Stimulated activated CD4-positive, alpha-beta T cell treated with anti-CD3 and anti-CD28 coated beads, Interleukin-1b, Interleukin-23, amount 100 ng/mL, for 24 hours (primary cell): ENCODE measurements around the gene ZFX.

Experiments used
- DNase-seq, 4 experiments: peaks; one replicate each; pipeline ENCODE4 v3.0.0-alpha.2; 2020; ENCODE audit warnings: low read depth in 4 of 4, low spot score in 1 of 4

The ZFX gene

DNA sequence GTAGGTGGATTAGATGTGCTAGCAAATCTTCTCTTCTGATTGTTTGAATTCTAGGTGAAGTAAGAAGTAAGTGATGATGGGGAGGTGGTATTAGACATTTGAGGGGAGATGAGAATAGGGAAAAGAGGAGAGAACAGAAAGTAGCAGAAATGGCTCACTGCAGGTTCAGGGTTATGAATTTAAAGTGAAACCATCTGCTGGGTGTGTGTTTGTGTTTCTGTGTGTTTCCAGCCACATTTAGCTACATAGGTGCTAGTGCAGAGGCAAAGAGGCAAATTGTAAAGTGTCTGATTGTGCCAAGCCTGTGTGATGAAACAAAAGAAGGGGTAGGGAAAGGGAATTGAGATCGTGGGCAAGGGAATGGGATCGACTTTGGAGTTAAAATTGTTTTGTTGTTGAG lies 50.6 kb downstream of the ZFX start:
- DNase-seq = no peak

DNA sequence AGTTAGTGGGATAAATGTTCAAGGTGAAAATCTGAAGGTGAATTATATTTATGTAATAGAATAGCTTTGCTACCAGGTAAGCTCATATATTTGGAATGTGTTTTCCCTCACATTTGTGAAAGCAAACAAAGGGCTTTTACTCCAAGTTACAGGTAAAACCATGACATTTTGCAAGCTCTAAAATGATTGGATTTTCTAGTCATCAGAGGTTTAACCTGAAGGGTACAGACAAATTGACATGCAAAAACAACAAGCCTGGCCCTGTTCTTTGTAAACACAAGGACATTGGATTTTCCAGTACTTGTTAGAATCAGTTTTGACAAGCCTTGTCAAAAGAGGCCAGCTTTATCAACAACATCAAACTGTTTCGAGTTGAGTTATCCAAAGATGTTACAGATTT lies 51.7 kb downstream of the ZFX start:
- no peak for DNase-seq

DNA sequence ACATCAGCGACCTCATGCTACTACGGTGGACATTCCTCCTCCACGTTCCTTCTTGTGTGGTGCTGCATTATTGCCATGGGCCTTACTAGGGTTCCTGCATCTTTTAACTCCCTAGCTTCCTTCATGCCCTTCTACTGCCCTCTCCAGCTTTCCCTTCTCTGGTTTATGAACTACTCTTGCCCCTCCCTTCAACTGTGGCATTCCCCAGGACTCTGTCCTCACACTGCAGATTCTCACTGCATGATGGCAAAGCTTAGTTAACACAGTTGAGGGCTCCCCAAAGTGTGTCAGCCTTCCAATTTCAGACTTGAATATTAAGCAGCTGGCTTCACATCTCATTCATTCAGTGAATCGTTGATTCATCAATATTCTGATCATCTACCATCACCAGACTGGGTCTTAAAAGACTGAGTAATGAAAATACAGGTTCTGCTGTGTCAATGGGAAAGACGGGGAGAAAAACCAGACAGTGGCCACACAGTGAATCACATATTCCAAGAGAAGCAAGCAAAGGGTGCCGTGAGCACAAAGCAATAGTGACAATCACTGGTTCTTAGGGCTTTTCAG lies 53.0 kb downstream of the ZFX start:
- DNase-seq = no peak

DNA sequence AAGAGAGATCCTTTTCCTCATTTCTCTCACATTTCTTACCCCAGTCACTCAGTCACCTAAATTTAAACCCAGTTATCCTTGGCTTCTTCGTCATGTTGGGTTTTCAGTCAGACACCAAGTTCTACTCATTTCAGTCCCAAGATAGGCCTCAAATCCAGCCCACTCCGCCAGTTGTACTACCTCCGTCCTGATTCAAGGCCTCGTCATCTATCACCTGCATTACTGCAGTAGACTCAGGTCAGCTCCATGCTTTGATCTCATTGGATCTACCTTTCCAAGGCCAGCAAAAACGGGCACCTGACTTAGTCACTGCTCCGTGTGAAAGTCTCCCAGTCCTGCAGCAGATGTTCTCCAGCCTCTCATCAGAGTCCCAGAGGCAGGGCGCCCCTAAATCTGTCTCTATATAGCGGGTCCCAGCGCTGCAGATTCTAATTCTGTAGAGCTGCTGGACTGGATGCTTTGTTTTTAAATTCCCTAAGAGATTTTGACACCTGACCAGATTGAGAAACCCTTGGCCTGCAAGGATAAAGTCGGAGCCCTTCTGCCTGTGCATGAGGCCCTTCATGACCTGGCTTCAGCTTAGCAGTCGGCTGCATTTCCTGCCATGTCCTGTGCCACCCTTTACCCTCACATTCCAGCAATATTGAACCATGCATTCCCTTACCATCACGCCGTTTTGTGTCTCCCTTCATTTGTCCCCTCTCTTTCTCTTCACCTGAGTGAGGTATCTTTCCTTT lies 53.7 kb downstream of the ZFX start:
- no peak for DNase-seq

DNA sequence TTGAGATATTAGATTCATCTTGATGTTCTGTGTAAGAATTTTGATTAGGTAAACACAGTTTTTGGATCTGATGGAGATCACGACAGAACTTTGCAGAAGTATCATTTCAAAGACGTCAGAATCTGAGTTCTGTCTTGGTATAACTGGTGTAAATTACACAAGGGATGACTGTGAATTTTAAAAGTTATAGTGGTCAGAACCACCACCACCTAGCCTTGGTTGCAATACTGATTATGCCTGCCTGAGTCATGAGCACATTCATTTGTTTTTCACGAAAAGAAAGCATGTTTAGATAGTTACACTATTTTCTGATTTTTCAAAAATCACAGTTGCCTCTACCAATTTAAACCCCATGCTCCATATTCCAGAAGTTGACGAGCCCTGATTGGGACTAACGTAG lies 54.8 kb downstream of the ZFX start:
- DNase-seq = no peak

DNA sequence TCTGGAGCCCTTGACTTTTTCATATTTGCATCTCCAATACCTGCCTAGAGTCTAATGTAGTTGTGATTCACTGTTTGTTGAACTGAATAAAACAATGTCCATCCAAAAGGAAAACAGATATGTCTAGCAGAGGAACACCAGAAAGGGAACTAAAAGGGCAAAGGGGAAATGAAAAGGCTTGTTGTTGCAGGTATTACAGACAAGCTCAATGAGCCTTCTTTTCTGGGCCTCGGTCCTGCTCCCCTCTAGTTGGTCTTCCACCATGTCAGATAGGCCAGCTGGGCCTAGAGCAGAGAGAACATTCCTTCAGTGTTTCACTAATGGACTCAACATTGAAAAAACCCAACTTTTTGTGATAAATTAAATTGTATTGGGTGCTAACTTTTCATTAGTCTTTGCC lies 55.4 kb downstream of the ZFX start:
- DNase-seq = no peak

DNA sequence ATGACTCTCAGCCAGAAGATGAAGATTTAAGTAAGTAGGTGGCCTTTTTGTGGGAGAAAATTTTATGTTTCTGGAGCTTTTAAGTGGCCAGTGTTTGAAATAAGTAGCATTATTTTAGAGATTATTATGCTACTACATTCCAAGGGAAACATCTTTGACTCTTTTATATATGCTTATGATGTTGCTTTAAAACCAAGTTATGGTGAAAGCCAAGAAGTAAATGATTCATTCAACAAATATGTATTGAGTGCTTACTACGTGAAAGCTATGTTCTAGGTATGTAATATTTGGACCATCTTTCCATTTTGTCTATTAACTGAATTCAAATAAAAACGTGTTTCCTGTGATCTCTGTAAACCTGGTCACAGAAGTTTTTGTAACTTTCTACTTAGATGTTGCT lies 58.3 kb downstream of the ZFX start:
- no peak for DNase-seq

DNA sequence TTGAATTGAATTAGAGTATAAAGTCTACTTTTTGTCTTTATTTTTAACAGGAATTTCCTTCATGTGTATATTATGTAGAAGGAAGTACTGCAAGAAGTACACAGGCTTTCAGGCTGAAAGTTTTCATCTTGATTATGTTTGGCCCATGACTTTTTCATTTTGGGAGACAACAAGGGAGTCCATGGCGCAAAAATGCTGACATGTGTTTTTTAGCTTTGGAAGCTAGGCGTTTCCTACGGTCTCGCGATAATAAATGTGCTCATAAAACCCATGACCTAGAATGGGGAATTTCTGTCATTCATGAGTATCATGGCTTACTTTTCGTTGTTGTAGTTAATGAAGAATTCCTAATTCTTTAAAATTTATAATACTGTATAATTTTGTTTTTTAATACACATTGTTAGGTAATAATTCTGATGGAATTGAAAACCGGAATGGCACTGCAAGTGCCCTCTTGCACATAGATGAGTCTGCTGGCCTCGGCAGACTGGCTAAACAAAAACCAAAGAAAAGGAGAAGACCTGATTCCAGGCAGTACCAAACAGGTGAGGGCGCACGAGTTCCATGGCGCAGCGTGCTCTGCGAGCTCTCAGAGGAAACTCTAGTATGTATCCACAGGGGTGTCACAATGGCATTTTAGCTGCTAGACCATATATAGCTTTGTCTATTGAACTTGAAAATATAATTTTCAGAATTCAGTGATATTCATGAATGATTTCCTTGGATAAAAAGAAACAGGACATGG lies 59.1 kb downstream of the ZFX start:
- no peak for DNase-seq

DNA sequence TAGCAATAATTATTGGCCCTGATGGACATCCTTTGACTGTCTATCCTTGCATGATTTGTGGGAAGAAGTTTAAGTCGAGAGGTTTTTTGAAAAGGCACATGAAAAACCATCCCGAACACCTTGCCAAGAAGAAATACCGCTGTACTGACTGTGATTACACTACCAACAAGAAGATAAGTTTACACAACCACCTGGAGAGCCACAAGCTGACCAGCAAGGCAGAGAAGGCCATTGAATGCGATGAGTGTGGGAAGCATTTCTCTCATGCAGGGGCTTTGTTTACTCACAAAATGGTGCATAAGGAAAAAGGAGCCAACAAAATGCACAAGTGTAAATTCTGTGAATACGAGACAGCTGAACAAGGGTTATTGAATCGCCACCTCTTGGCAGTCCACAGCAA lies 60.7 kb downstream of the ZFX start:
- DNase-seq = no peak

DNA sequence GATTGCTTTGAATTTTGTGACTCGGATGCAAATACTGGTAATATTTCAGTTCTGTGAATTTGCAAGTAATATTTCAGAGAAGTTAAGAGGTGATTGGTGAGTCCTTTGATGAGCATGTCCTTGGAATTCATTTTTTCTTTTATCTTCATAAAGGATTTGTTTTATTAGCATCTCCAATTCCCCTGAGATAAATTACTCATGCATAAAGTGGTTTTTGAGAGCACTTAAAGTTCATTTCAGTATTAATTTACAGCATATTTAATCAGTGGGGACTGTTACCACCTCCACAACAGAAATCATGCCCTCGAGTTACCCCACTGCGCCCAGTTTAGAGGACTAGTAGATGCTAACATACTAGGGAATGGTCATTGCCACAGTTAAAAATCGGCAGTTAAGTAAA lies 65.0 kb downstream of the ZFX start:
- DNase-seq = no peak

DNA sequence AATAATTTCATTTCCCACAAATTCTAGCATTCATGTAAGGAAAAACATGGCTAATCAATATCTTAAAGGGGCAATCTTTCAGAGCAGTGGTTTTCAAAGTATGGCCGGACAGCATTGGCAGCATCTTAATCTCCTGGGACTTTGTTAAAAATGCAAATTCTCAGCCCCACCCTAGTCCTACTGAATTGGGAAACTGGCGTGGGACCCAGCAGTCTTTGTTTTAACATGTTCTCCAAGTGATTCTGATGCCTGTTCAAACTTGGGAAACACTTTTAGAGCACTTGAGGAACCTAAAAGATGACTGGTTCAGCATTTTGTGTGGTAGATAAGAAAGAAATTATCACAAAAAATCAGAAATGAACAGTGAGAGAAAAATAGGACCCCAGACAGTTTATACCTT lies 65.7 kb downstream of the ZFX start:
- DNase-seq = no peak

DNA sequence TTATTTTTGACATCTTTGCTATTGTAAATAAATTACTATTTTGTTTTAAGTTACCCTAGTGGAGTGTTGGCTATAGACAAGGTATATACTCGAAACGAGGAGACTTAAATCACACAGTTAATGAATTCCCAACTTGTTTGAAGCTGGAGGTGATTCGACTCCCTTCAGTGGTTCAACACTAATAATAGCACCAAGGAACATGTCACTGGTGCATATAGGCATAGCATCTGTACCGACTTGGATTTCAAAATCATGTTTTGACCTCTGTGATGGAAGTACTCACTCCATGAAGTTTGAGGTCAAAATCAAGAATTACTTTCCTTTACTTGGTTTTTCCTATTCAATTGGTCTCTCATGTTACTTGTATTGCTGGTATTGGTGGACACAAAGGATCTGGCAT lies 66.5 kb downstream of the ZFX start:
- no peak for DNase-seq

DNA sequence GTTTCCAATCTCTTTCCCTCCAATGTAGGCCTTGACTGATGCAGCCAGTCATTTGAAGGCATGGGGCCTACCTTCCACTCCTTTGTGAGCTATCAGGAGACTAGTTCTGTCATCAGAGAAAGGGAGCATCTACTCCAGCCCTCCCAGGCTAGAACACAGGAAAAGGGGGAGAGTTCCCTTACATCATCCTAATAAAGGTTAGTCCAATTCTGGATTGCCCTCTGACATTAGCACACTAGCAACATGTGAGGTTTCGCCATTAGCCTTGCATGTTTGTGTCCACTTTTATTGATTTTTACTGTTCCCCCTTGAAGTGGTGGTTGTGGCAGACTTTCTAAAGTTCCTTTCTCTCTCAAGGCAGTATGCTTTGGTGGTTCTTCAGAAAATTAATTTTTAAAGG lies 67.3 kb downstream of the ZFX start:
- no peak for DNase-seq

DNA sequence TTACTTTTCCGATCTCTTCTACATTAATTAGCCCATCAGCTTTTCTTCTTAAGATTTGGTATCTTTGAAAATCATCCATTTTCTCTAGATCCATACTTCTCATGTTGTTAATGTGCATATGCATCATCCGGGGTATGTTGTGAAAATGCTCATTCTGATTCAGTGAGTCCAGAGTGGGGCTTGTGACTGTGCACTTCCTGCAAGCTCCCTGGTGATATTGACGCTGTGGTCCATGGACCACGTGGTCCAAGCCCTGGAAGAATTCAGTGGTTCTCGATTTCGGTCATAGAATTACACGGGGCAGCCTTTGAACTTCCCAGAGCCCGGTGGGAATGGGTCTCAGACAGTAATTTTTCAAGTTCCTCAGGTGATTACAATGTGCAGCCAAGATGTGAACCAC lies 69.8 kb downstream of the ZFX start:
- no peak for DNase-seq

DNA sequence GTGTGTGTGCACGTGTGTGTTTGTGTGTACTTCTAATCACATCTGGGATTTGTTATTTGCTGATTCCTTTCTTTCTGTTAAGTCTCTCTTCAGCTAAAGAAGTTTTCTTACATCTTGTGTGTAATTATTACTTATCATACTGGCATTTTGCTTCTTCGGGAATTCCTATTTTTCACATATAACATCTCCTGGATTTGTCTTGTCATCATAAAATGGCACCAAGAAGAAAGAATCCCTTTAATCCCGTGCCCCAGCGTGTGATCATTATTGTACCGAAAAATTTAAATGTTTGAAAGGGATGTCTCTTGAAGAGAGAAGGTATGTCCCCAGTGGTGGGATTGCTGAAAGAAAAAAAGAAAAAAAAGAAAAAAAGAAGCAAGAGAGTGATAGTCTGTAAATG lies 72.3 kb downstream of the ZFX start:
- no peak for DNase-seq

DNA sequence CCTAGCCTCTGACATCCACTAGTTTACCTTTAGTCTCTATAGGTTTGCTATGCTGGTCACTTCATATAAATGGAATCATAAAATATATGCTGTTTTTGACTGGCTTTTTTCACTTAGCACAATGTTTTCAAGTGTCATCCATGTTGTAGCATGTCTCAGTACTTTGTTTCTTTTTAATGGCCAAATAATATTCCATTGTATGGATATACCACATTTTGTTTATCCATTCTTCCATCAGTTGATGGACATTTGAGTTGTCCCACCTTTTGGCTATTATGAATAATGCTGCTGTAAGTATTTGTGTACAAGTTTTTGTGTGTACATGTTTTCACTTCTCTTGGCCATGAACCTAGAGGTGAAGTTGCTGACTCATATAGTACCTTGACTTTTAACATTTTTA lies 75.7 kb downstream of the ZFX start:
- DNase-seq = no peak

DNA sequence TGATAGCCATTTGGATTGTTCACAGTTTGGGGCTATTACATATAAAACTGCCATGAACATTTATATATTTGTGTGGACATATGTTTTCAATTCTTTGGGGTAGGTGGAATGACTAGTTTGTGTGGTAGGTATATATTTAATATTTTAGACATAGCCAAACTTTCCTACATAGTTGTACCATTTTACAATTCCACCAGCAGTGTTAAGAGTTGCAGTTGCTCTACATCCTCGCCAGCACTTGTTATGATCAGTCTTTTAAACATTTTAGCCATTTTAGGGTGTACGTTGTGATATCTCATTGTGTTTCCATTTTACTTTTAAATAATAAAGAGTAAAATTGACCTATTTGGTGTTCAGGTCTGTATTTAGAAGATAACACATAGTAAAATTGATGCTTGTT lies 76.6 kb downstream of the ZFX start:
- DNase-seq = no peak

DNA sequence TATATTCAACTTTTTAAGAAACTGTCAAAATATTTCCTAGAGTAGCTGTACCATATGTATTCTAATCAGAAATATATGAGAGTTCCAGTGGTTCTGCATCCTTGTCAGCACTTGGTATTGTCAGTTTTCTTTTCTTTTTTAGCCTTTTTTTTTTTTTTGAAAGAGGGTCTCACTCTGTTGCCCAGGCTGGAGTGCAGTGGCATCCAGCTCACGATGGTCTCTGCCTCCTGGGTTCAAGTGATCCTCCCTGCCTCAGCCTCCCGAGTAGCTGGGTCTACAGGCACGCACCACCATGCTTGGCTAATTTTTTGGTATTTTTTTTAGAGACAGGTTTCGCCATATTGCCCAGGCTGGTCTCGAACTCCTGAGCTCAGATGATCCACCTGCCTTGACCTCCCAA lies 79.1 kb downstream of the ZFX start:
- no peak for DNase-seq

DNA sequence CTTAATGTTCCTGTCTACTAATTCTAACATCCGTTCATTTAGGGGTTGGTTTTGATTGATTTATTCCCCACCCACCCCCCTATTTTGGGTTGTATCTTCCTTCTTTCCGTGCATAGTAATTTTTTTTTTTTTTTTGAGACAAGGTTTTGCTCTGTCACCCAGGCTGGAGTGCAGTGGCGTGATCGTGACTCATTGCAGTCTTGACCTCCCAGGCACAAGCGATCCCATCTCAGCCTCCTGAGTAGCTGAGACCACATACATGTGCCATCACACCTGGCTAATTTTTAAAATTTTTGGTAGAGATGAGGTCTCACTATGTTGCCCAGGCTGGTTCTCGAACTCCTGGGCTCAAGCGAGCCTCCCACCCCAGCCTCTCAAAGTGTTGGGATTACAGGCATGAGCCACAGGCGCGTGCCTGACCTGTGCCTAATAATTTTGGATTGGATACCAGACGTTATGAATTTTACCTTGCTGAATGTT lies 79.9 kb downstream of the ZFX start:
- DNase-seq = no peak

DNA sequence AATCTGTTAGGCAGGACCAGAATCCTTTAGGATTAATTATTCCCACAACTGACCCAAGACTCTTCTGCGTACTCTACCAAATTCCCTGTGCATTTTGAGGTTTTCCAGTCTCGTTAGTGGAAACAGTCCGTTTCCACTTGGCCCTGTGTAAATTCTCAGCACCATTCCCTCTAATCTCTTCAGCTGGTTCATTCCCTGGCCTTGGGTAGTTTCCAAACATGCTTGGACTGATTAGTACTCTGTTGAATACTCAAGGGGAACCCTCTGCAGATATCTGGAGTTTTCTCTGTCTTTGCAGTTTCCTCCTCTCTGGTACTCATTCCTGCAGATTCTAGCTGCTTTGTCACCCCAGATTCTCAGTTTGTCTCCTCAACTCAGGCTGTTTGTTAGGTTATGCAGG lies 80.4 kb downstream of the ZFX start:
- no peak for DNase-seq

DNA sequence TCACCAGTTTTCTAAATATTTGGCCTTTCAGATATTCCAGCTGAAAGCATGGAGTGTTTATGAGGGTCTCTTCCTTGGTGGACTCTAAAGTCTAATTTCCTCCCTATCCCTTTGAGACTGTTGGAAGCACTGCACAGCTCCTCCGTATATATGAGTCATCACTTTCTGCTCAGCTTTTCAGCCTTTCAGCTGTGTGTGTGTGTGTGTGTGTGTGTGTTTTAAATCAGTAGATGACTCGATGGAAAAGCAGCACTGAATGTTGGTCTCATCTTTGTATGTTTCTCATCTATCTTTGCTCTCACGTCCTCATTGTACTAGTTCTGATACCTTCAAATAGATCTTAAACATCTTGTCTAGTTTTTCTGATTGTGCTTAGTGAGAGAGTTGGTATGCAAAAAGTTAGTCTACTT lies 81.6 kb downstream of the ZFX start:
- DNase-seq = no peak

DNA sequence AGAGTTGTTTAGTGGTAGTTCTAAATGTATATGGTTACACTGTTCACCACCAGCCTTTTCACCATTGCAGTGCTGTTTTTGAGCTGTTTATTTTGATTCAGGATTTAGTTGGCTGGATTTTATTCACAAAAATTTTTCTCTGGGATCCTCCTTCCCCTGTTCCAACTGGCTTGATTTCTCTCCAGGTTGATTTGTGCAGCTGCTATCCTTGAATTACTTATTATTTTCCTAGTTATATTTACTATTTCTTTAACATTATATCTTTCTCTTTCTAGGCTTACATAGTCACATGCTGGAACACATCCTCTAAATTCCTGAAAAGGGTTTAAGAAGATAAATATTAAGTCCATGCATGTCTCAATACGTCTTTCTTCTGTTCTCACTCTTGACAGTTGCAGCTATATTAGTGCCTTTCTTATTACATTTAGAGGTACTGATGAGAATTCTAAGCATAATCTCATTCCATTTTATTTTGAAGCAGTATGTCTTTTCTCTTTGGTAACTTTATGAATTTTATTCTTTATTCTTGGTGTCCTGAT lies 82.2 kb downstream of the ZFX start:
- no peak for DNase-seq
